ENCODE measurements around the gene TTI1. TPM values are rescaled to one million over a fixed set of nuclear protein-coding genes. Genes with fewer than 3 reads are reported as not detected.
A peak's percentile ranks its signal among the peaks of the same experiment; 100 is the strongest.

The TTI1 gene
- total and polyA plus RNA-seq, 5 experiments from 2014 or later: 10.0 to 27.1 (median 15.3) TPM

DNA sequence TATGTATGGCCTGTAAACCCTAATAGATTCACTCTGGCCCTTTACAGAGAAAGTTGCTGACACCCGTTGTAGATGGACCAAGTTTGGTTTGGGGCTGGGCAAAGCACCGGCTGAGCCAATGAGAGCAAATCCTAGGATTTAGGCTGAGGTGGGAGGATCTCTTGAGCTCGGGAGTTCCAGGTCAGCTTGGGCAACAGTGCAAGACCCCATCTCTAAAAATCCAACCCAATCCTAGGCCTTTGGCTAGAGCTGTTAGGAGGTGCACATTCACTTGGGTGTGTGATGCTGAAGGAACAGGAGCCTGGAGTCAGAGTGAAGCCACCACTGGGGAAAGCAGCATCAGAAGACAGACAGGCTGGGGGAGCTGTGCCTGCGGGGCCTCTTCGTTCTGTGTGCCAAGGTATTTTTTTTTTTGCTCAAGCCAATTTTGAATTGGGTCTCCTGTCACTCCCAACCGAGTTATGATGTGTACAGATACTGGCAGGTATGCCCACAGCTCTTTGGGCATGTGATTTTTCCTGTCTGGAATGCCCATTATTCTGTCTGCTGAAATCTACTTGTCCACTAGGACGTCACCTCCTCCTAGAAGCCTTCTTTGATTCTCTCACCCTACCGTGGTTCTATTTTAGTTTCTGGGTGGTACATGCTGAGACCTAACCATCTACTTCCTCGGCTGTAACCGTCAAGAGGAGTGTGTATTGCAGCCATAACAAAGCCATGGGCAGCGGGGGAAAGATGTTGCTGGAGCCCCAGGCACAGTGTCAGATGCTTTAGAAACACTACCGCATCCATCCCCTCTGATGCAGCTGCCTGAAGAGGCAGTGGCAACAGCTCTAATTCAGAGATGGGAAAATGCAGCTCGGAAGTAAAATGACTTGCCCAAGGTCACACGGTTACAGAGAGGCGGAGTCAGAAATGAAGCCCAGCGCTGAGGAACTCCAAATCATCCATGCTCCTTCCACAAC lies 54.0 kb downstream of the TTI1 start:
- POLR2A ChIA-PET: no interaction called here
- Mint-ChIP-seq H3K9me3 (no peaks in the 10 kb centered on the region), H3K4me1 (peaks cover 7 to 21% (median 18%) of the 10 kb centered on the region in 4 donors), H3K36me3 (peaks cover 0 to 35% (median 23%) of the 10 kb centered on the region in 3 donors), H3K4me3 (no peak overlapping the region), H3K27ac (peak overlapping the region in 3 of 10 donors; percentile 50 to 84 (median 54)), H3K27me3 (no peaks in the 10 kb centered on the region)
- ATAC-seq (no peak), DNase-seq (no peak)

DNA sequence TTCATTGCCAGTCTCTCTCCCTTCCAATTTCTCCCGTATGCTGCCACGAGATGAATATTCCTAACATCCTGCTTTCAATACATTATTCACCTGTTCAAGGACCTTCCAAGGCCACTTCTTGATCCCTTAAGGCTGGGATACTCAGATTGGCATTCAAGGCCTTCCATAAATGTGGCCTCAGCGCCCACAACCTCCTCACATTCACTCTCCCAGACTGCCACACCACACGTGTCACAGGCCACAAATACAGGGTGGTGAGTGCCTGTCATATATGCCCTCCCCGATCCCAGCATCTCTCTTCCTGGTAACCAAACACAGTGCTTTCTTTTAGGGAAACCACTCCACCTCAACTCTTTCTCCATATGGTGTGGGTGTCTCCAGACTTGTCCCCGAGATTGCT lies 55.5 kb downstream of the TTI1 start:
- peaks cover 0 to 8% (median 0%) of the 10 kb centered on the region in 9 donors for H3K9me3 Mint-ChIP-seq
- no peak for DNase-seq
- H3K4me3 Mint-ChIP-seq: peak overlapping the region in 5 of 10 donors; percentile 34 to 64 (median 54)
- H3K27ac Mint-ChIP-seq: peak overlapping the region in 4 of 10 donors; percentile 38 to 63 (median 53)
- ATAC-seq: no peak
- peaks cover 7 to 24% (median 15%) of the 10 kb centered on the region in 3 donors for H3K36me3 Mint-ChIP-seq
- peaks cover 9 to 21% (median 18%) of the 10 kb centered on the region in 4 donors for H3K4me1 Mint-ChIP-seq
- POLR2A ChIA-PET: no interaction called here
- H3K27me3 Mint-ChIP-seq: no peaks in the 10 kb centered on the region

DNA sequence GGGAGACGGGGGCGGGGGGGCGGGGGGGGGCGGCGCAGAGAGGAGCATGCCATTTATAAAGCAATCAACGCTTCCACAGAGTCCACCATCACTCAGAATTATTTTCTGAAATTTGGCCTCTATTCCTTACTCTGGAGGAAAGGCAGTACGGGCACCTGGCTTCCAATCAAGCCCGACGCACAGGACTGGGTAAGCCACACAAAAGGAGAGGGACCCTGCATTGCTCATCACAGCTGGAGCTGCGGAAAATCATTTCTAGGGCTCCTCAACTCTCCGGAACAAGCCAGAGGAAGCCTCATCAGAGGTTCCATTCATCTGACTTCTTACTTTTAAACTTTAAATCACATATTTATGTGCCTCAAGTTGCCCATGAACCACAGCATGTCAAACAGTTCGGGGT lies 55.9 kb downstream of the TTI1 start:
- DNase-seq (no peak), ATAC-seq (no peak)
- Mint-ChIP-seq H3K4me1 (peaks cover 9 to 21% (median 18%) of the 10 kb centered on the region in 4 donors), H3K9me3 (peaks cover 0 to 11% (median 0%) of the 10 kb centered on the region in 9 donors), H3K27ac (peak overlapping the region in 3 of 10 donors; percentile 38 to 63 (median 58)), H3K4me3 (peak overlapping the region in 2 of 10 donors; percentile 26 to 62), H3K27me3 (no peaks in the 10 kb centered on the region), H3K36me3 (peaks cover 11 to 19% (median 12%) of the 10 kb centered on the region in 3 donors)
- POLR2A ChIA-PET: no interaction called here

DNA sequence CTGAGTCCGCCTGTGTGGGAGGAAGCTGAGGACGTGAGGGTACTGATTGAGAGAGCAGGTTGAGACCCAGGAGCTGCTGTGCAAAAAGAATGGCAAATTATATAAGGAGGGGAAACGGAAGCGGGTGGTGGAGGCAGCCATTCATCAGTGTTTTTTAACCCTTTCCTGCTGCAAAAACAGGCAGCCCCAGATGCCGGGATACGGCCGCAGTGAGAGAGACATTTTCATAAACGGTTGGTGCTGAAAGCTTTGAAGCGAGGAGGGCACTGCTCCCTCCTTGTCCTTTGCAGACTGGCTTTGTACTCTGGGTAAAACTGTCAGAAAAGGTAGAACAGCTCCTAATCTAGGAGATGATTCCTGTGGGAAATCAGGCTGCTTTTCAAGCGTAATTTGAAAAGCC lies 56.4 kb downstream of the TTI1 start:
- peak overlapping the region; percentile 24 to 75 (median 60) for H3K4me3 Mint-ChIP-seq
- H3K27ac Mint-ChIP-seq: peak overlapping the region in 6 of 10 donors; percentile 44 to 78 (median 62)
- H3K9me3 Mint-ChIP-seq: peaks cover 0 to 11% (median 0%) of the 10 kb centered on the region in 9 donors
- POLR2A ChIA-PET: no interaction called here
- peak in 2 of 10 donors; percentile 13 to 18 for DNase-seq
- peak in 1 of 2 donors; percentile 45 for ATAC-seq
- H3K36me3 Mint-ChIP-seq: peaks cover 12 to 17% (median 14%) of the 10 kb centered on the region in 3 donors
- H3K27me3 Mint-ChIP-seq: no peaks in the 10 kb centered on the region
- peaks cover 9 to 21% (median 18%) of the 10 kb centered on the region in 4 donors for H3K4me1 Mint-ChIP-seq

DNA sequence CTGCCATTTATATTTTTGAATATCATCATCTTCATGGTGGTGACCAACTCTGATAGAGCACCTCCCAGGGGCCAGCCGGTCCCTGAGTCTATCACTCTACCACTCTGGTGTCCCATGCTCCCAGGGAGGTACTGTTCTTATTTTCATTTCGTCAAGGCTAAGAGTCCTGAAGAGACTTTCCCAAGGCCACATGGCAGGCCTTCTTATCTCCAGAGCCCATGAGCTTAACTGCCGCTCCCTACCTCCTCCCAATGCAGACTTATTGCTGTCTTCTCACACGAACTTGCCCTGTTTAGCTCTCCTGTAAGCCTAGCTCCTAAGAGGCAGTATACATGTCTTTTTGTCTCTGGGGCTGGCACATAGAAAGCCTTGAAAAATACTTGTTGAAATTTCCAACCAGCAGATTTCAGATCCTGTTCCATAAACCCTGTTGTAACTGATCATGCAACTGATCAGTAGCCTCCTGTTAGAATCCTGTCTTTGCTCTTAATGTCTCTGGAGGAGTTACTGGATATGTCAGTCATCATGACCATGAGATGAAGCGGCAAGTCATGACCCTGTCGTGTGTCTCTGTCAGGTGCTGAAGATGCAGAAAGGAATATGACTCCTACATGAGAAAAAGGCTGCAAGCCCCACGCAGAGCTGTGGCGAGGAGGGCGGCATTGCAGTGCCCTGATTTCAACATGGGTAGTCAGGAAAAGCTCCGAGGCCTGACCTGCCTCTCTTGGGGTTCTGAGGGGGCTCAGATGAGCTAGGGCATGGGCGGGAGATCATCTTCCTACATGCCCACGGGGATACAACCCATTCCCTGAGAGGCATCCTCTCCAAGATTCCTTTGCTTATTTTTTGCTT lies 60.0 kb downstream of the TTI1 start:
- POLR2A ChIA-PET: no interaction called here
- Mint-ChIP-seq H3K36me3 (peaks cover 26 to 30% (median 27%) of the 10 kb centered on the region in 3 donors), H3K4me1 (peaks cover 11 to 21% (median 17%) of the 10 kb centered on the region in 4 donors), H3K27ac (no peak overlapping the region), H3K27me3 (peaks cover 0 to 6% (median 0%) of the 10 kb centered on the region in 5 donors), H3K9me3 (peaks cover 0 to 24% (median 10%) of the 10 kb centered on the region in 9 donors), H3K4me3 (no peak overlapping the region)
- ATAC-seq (no peak), DNase-seq (no peak)

DNA sequence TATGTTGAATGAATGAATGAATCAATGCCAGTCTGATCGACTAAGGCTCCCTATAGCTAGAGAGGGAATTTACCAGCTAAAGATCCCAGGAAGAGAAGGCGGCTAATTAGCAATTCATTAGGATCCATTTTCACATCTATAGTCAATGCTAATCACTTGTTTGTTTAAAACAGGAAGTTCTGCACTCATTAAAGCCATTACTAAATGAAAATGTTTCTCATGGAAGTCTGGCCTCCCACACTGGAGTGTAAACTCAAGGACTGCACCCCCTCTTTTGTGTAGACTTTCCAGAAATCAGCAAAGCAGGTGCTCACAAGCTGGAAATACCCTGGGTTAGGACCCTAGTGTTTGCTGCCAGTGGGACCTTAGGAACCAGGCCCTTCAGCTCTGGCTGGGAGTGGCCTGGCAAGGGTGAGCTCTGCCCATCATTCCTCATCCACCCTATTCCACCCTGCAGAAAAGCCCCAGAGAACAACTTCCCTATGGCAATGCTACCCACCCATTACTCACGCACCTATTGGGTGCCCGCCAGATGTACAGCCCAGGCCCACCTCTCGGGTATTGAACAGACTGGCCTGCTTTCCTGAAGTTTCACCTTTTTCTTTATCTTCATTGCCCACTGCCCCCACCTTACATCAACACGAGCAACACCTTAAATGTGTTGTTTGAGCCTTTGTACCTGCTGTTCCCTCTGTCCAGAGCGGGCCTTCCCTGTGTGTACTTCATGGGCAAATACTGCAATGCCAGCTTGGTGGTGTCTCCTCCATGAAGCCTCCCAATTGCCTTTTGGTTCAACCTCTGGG lies 60.8 kb downstream of the TTI1 start:
- Mint-ChIP-seq H3K27me3 (peaks cover 0 to 7% (median 0%) of the 10 kb centered on the region in 5 donors), H3K9me3 (peaks cover 0 to 32% (median 18%) of the 10 kb centered on the region in 9 donors), H3K27ac (no peak overlapping the region), H3K4me3 (no peak overlapping the region), H3K4me1 (peaks cover 8 to 12% (median 10%) of the 10 kb centered on the region in 4 donors), H3K36me3 (peaks cover 26 to 35% (median 30%) of the 10 kb centered on the region in 3 donors)
- DNase-seq: no peak
- ATAC-seq: no peak
- POLR2A ChIA-PET: no interaction called here

DNA sequence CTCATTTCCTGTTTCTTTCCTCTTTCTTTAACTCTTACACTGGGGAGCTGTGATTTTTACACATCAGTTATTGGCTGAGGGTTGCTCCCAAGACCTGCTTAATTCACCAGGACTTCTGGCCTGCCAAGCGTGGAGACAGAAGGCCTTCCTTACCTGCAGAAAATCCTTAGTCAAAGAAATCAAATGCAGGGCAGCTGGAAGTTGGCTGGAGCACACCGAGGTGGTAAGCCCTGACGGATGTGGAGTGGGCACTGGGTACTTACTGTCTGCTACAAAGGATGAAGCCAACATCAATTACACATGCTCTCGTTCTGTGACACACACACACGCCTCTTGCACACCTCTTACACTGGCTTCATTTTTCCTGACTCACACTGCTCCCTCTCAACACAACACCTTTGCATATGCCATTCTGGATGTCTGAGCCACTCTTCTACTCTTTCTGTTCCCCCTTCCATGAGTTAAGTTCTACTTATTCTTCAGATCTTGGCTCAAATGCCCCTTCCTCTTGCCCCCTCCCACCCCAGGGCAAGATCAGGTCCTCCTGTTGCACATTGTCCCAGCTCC lies 61.6 kb downstream of the TTI1 start:
- ATAC-seq: no peak
- no peak overlapping the region for H3K27ac Mint-ChIP-seq
- peaks cover 0 to 7% (median 0%) of the 10 kb centered on the region in 5 donors for H3K27me3 Mint-ChIP-seq
- POLR2A ChIA-PET: no interaction called here
- peaks cover 26 to 35% (median 27%) of the 10 kb centered on the region in 3 donors for H3K36me3 Mint-ChIP-seq
- no peak overlapping the region for H3K4me3 Mint-ChIP-seq
- DNase-seq: no peak
- H3K4me1 Mint-ChIP-seq: peaks cover 4 to 5% (median 4%) of the 10 kb centered on the region in 4 donors
- peaks cover under 1 to 40% (median 26%) of the 10 kb centered on the region in 9 donors for H3K9me3 Mint-ChIP-seq

DNA sequence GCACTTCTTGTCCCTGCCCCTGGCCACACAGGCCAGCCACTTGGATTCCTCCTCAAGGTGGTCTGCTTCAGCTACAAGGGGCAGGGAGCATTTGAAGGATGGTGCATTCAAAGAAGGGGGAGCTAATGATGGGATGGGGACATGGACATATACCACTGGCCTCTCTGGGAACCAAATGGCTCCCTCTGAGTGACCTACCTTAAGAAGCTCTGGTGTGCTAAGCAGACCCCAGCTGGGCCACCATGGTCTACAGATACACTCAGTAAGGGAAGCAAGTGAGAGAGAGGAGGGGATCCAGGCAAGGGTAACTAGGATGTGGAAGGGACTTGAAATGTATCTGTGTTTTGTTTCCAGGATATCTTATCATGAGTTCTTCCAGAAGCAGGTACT lies 62.4 kb downstream of the TTI1 start:
- ATAC-seq: no peak
- POLR2A ChIA-PET: no interaction called here
- Mint-ChIP-seq H3K4me1 (peaks cover 0 to 4% (median 0%) of the 10 kb centered on the region in 4 donors), H3K27me3 (peaks cover 0 to 7% (median 0%) of the 10 kb centered on the region in 5 donors), H3K9me3 (peaks cover 7 to 47% (median 33%) of the 10 kb centered on the region in 9 donors), H3K27ac (no peak overlapping the region), H3K4me3 (no peak overlapping the region), H3K36me3 (peaks cover 26 to 40% (median 31%) of the 10 kb centered on the region in 3 donors)
- DNase-seq: no peak

DNA sequence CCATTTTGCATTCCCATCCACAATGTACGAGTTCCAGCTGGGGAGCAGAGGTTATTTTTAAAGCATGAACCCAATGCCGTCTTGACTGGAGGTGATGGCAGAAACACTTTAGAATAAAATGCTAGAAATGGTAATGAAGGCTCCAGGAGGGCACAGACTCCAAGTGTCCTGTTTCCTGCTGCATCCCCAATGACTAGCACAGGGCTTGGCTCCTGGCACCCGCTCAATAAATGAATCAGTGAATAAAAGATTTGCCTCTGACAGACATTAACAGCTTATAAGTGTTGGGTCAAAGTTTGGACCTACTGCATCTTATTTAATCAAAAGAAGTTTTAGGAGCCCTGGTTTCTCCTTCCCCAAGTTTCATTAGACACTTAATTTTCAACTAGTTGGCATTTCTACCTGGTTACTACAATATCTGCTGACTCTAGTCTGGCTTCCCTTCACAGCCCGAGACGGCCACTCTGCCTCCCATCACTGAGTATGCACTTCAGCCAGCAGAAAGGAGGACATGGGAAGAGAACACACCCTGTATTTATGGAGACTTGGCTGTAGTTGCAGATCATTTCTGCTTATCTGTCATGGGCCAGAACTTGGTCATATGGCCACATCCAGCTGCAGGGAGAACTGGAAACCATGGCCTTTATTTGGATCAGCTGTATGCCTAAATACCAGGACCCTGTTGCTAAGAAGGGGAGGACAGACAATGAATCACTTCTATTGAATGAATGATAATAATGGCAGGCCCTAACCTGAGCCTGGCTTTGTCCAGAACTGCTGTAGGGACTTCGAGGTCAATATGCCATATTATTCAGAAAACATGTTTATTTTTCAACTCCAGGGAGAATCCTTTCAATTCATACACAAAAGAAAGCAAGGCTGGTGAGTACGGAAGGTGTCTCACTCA lies 63.1 kb downstream of the TTI1 start:
- H3K36me3 Mint-ChIP-seq: peaks cover 26 to 41% (median 31%) of the 10 kb centered on the region in 3 donors
- no peak for DNase-seq
- POLR2A ChIA-PET: no interaction called here
- no peak for ATAC-seq
- H3K27me3 Mint-ChIP-seq: peaks cover 0 to 7% (median 0%) of the 10 kb centered on the region in 5 donors
- no peak overlapping the region for H3K27ac Mint-ChIP-seq
- no peak overlapping the region for H3K4me3 Mint-ChIP-seq
- peaks cover 0 to 4% (median 0%) of the 10 kb centered on the region in 4 donors for H3K4me1 Mint-ChIP-seq
- H3K9me3 Mint-ChIP-seq: peaks cover 7 to 48% (median 34%) of the 10 kb centered on the region in 9 donors

DNA sequence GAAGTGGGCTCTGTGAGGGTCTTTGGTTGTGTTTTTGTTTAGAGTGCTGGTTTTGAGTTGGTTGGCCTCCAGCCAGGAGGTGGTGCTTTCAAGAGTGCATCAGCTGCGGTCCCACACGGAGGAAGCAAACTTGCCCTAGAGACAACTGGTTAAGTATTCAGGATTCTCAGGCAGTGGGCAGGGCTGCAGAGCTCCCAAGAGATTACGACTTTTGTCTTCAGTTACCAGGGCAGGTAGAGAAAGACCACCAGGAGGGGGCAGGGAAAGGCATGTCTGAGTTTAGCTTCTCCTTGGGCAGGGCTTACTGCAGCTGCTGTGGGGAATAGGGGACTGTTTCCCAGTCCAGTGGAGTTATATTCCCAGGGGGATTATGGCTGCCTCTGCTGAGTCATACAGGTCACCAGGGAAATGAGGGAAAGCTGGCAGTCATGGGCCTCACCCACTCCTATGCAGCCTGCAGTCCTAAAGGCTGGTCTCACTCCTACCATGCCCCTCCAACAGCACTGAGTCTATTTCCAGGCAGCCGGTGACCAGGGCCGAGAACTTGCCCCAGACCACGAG lies 64.3 kb downstream of the TTI1 start:
- H3K4me1 Mint-ChIP-seq: peaks cover 0 to 4% (median 0%) of the 10 kb centered on the region in 4 donors
- no peak overlapping the region for H3K27ac Mint-ChIP-seq
- H3K9me3 Mint-ChIP-seq: peaks cover 15 to 60% (median 47%) of the 10 kb centered on the region in 9 donors
- DNase-seq (no peak), ATAC-seq (no peak)
- POLR2A ChIA-PET: no interaction called here
- H3K4me3 Mint-ChIP-seq: no peak overlapping the region
- peaks cover 0 to 7% (median 0%) of the 10 kb centered on the region in 5 donors for H3K27me3 Mint-ChIP-seq
- H3K36me3 Mint-ChIP-seq: peaks cover 24 to 54% (median 31%) of the 10 kb centered on the region in 3 donors

Measured in naive thymus-derived CD8-positive, alpha-beta T cell (primary cell).